ENCODE results near the gene XPC. TPM values are rescaled to one million over a fixed set of nuclear protein-coding genes. Genes with fewer than 3 reads are reported as not detected.

XPC gene
- total RNA-seq, 1 donor, result 52.1 TPM

DNA sequence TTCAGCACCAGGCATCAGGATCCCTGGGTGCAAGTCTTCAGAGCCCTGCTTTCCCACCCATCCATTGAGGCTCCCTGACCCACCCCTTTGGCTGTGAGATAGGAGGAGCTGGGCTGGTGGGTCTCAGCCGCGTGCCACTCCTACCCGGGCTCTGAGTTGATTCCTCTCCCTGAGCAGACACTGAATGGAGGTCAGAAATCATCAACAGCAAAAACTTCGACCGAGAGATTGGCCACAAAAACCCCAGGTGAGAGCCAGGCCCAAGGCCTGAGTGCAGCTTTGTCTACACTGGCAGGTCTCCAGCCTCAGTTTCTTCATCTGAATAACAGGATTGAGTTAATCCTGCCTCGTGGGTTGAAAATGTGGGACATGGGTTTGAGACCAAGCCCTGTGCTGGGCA lies 45.7 kb downstream of the XPC start:
- H2AFZ ChIP-seq (ENCODE audit: low read length), result no peak overlapping the region
- H3K4me3 ChIP-seq (ENCODE audit: insufficient read depth, low read length), result no peak overlapping the region
- peak; percentile 86 for DNase-seq (ENCODE audit: insufficient read length, low spot score, missing footprints)
- H3K9me3 ChIP-seq (ENCODE audit: low read depth, low read length), result no peaks in the 10 kb centered on the region
- TF ChIP-seq, protein P1, sequence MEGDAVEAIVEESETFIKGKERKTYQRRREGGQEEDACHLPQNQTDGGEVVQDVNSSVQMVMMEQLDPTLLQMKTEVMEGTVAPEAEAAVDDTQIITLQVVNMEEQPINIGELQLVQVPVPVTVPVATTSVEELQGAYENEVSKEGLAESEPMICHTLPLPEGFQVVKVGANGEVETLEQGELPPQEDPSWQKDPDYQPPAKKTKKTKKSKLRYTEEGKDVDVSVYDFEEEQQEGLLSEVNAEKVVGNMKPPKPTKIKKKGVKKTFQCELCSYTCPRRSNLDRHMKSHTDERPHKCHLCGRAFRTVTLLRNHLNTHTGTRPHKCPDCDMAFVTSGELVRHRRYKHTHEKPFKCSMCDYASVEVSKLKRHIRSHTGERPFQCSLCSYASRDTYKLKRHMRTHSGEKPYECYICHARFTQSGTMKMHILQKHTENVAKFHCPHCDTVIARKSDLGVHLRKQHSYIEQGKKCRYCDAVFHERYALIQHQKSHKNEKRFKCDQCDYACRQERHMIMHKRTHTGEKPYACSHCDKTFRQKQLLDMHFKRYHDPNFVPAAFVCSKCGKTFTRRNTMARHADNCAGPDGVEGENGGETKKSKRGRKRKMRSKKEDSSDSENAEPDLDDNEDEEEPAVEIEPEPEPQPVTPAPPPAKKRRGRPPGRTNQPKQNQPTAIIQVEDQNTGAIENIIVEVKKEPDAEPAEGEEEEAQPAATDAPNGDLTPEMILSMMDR (IDR thresholded peaks at IDR 0.05; ENCODE audit: extremely low read depth, low read depth, low read length), result no peak
- no peak overlapping the region for H3K27ac ChIP-seq (ENCODE audit: low read depth, low read length)
- H3K27me3 ChIP-seq (ENCODE audit: insufficient read depth, low read length), result no peaks in the 10 kb centered on the region
- H3K4me2 ChIP-seq (ENCODE audit: insufficient read depth, low read length), result no peak overlapping the region
- H4K20me1 ChIP-seq (ENCODE audit: insufficient read depth, low read length), result peaks cover 30% of the 10 kb centered on the region
- peaks cover 4% of the 10 kb centered on the region for H3K4me1 ChIP-seq (ENCODE audit: insufficient read depth, low read length)
- H3K36me3 ChIP-seq (ENCODE audit: insufficient read depth, low read length), result peaks cover 93% of the 10 kb centered on the region
- H3K79me2 ChIP-seq (ENCODE audit: insufficient read depth, low read length), result peaks cover 27% of the 10 kb centered on the region

GRCh38 chr3:14132120-14132519 lies 46.3 kb downstream of the XPC start:
- TF ChIP-seq, protein P1 (IDR thresholded peaks at IDR 0.05; ENCODE audit: extremely low read depth, low read depth, low read length), result no peak
- Histone ChIP-seq H3K4me1 (ENCODE audit: insufficient read depth, low read length) (peaks cover 4% of the 10 kb centered on the region), H3K36me3 (ENCODE audit: insufficient read depth, low read length) (peaks cover 91% of the 10 kb centered on the region), H4K20me1 (ENCODE audit: insufficient read depth, low read length) (peaks cover 36% of the 10 kb centered on the region), H3K9me3 (ENCODE audit: low read depth, low read length) (no peaks in the 10 kb centered on the region), H3K27ac (ENCODE audit: low read depth, low read length) (no peak overlapping the region), H3K79me2 (ENCODE audit: insufficient read depth, low read length) (peaks cover 33% of the 10 kb centered on the region), H3K4me2 (ENCODE audit: insufficient read depth, low read length) (no peak overlapping the region), H2AFZ (ENCODE audit: low read length) (no peak overlapping the region), H3K27me3 (ENCODE audit: insufficient read depth, low read length) (no peaks in the 10 kb centered on the region), H3K4me3 (ENCODE audit: insufficient read depth, low read length) (no peak overlapping the region)
- no peak for DNase-seq (ENCODE audit: insufficient read length, low spot score, missing footprints)

DNA sequence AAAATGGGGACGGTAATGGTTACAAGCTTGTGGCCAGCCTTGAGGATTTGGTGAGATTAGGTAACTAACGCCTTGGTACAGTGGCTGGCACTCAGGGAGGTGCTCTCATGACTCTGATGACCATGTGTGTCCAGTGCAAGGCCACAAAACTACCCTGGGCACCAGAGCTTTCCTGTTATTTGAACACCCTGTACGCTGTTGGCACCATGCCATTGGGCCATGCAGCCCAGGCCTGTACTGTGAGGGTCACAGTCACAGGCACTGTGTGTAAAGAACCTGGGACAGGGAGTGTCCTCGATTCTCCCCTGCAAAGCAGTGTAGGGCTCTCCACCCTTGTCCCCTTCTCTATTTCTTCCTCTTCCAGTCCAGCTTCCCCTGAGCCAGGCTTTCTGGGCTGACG lies 47.3 kb downstream of the XPC start:
- peaks cover 43% of the 10 kb centered on the region for H3K79me2 ChIP-seq (ENCODE audit: insufficient read depth, low read length)
- peaks cover 8% of the 10 kb centered on the region for H3K4me1 ChIP-seq (ENCODE audit: insufficient read depth, low read length)
- no peak overlapping the region for H3K4me3 ChIP-seq (ENCODE audit: insufficient read depth, low read length)
- no peak for DNase-seq (ENCODE audit: insufficient read length, low spot score, missing footprints)
- H3K36me3 ChIP-seq (ENCODE audit: insufficient read depth, low read length), result peaks cover 87% of the 10 kb centered on the region
- no peaks in the 10 kb centered on the region for H3K9me3 ChIP-seq (ENCODE audit: low read depth, low read length)
- no peak overlapping the region for H2AFZ ChIP-seq (ENCODE audit: low read length)
- H4K20me1 ChIP-seq (ENCODE audit: insufficient read depth, low read length), result peaks cover 46% of the 10 kb centered on the region
- H3K27me3 ChIP-seq (ENCODE audit: insufficient read depth, low read length), result no peaks in the 10 kb centered on the region
- H3K4me2 ChIP-seq (ENCODE audit: insufficient read depth, low read length), result no peak overlapping the region
- TF ChIP-seq, protein P1 (IDR thresholded peaks at IDR 0.05; ENCODE audit: extremely low read depth, low read depth, low read length), result no peak
- H3K27ac ChIP-seq (ENCODE audit: low read depth, low read length), result no peak overlapping the region

GRCh38 chr3:14130707-14131106 lies 47.7 kb downstream of the XPC start:
- no peak overlapping the region for H3K4me3 ChIP-seq (ENCODE audit: insufficient read depth, low read length)
- peaks cover 46% of the 10 kb centered on the region for H3K79me2 ChIP-seq (ENCODE audit: insufficient read depth, low read length)
- no peak overlapping the region for H3K27ac ChIP-seq (ENCODE audit: low read depth, low read length)
- peaks cover 49% of the 10 kb centered on the region for H4K20me1 ChIP-seq (ENCODE audit: insufficient read depth, low read length)
- peaks cover 12% of the 10 kb centered on the region for H3K4me1 ChIP-seq (ENCODE audit: insufficient read depth, low read length)
- no peak for DNase-seq (ENCODE audit: insufficient read length, low spot score, missing footprints)
- H3K27me3 ChIP-seq (ENCODE audit: insufficient read depth, low read length), result no peaks in the 10 kb centered on the region
- no peak overlapping the region for H2AFZ ChIP-seq (ENCODE audit: low read length)
- TF ChIP-seq, protein P1 (IDR thresholded peaks at IDR 0.05; ENCODE audit: extremely low read depth, low read depth, low read length), result no peak
- H3K36me3 ChIP-seq (ENCODE audit: insufficient read depth, low read length), result peaks cover 83% of the 10 kb centered on the region
- H3K4me2 ChIP-seq (ENCODE audit: insufficient read depth, low read length), result no peak overlapping the region
- no peaks in the 10 kb centered on the region for H3K9me3 ChIP-seq (ENCODE audit: low read depth, low read length)

Data from osteoblast (primary cell).